GM19238 (cell line): ENCODE results near the gene SREK1.

Experiments used
- DNase-seq: peaks from one replicate; pipeline ENCODE4 v3.0.0; 2011; ENCODE audit warnings: low spot score; ENCODE audit not compliant: insufficient read length

SREK1 gene

DNA sequence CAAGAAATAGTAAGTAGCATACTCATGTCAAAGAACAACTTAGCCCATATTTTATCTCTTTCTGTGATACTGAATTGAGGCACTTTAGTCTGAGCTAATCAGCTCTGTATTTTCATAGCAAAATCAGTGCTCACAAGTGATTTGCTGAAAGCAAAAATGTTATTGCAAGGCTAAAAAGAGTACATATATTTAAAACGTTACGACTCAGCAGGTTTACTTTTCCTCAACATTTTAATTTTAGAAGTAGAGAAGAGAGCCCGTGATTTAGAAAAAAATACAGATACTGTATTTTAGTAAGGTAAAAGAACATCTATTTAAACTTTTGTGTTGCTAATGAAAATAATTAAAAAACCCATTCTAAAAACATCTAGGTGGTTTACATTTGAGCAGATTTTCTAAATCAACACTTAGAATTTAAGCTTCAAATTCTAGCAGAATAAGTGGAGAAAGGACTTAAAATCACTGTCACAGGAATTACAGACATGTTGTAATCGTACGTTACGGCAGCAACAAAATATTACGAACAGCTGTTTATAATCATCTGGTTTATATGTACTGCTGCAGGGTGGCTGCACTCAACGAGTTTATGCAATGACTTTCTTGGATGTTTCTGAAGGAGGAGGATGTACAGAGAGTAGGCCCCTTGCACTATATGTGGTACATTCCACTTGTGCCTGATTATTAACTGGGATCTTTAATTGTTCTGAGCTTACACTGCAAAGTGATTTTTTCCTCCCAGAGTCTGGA lies 20.1 kb downstream of the SREK1 start:
- DNase-seq: no peak

DNA sequence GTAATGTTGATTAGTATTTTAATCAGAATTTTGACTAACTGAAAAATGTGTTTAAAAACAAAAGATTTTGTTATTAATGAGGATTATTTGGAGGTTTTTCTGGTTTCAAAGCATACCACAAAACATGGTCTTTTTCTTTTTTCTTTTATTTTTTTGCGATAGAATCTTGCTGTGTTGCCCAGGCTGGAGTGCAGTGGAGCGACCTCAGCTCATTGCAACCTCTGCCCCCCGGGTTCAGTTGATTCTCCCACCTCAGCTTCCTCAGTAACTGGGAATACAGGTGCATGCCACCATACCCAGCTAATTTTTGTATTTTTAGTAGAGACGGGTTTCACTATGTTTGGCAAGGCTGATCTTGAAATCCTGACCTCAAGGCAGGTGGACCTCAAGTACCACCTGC lies 24.1 kb downstream of the SREK1 start:
- no peak for DNase-seq

DNA sequence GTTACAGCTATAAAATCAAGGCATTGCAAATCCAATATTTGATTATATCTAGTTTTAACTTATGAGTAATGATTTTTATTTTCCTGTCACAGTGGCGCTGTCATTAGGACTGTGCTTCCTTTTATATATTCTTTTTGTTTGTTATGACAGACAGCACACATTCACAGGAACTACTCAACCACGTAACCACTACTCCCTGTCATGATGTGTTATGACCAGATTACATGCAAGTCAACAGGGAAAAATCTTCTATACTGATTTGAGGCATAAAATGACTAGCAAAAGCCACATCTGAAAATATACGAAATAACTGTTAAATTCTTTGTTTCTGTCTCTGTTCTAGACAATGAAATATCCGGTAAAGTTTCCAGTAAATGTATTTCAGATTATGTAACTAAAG lies 25.4 kb downstream of the SREK1 start:
- DNase-seq: no peak

DNA sequence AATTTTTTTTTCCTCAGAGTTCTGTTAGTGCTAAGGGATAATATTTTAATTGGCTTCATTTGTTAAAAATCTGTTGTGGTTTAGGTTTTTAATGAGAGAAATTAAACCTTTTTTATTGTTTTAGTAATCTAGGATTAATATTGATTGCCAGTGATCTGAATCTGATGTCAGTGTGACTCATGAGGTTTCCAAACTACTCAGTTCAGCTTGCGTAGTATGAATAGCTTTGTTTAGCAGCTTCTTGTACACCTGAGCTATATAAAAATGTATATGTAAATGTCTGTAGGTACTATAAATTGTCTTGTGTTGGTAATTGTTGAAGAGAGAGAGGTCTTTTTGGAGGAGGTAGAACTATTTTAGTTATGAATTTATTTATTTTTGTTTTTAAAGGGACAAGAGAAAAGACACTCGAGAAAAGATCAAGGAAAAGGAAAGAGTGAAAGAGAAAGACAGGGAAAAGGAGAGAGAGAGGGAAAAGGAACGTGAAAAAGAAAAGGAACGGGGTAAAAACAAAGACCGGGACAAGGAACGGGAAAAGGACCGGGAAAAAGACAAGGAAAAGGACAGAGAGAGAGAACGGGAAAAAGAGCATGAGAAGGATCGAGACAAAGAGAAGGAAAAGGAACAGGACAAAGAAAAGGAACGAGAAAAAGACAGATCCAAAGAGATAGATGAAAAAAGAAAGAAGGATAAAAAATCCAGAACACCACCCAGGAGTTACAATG lies 26.3 kb downstream of the SREK1 start:
- no peak for DNase-seq

DNA sequence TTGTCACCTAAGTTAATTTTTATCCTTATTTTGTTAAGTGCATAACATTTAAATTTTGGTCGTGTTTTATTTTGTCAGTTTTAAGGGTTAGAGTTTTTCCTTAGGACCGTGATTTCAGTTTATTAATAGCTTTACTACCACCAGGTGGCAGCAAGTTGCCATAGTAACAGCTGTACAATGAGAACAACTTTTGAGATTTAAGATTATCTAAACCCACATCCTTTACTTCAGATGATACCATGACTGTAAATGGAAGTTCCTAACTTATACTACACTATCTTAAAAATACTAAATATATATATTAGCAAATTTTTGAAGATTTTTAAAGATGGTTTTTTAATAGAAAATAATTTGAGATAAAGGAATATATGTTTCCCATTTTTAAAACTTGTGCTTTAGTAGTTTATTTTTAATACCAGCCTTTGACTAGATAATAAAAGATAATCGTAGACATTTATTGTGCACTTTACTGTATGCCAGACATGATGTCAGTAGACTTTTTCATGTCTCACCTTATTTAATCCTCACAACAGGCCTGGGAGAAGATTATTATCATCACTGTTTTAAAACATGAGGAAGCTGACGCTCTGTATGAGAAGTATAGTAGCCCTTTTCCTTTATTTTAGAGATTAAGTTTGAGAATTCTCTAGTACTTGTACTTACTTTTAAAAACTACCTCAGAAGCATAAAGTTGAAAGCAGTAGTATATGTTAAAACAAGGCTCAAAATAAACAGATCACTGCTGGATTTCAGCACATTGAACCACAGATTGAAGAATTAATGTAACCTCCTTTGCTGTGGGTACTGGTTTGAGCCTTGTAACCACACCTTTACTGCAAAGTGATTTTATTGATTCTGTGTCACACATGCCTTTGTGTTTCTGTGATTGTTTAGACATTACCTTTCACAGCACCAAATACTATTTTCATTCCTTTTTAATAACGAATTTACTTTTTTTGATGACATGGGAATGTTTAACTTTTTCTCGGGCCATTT lies 27.5 kb downstream of the SREK1 start:
- DNase-seq: no peak

DNA sequence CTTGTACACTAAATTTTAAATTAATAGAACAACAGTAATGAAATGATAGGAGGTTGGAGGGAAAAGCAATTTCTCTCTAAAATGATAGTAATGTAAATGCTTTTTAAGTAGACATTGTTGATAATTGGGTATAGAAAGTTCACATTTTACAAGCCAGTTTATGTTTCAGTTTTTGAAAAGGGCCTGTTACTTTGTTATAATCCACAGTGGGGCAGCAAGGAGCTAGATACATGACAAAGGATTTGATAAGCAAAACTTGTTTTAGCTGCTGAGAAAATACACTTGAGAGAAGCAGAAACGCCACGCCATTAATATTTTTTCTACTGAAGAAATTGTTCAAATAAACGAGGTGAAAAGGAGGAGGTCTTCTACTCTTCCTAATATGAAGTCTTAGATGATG lies 30.2 kb downstream of the SREK1 start:
- DNase-seq: no peak

DNA sequence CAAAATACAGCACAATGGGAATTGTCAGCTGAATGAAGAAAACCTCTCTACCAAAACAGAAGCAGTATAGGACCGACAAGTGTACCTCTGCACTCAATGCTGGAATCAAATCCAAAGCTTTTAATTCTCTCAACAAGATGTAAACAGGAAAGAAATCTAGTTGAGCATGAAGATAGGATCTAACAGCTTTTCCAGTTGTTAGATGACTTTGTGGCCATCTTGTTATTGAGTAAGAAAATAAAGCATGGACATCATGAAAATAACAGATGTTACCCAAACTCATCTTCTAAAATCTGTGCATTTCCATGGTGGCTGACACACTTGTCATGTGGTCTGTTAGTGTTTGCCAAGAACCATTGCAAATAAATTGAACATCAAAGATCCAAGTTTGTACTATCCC lies 34.7 kb downstream of the SREK1 start:
- no peak for DNase-seq

DNA sequence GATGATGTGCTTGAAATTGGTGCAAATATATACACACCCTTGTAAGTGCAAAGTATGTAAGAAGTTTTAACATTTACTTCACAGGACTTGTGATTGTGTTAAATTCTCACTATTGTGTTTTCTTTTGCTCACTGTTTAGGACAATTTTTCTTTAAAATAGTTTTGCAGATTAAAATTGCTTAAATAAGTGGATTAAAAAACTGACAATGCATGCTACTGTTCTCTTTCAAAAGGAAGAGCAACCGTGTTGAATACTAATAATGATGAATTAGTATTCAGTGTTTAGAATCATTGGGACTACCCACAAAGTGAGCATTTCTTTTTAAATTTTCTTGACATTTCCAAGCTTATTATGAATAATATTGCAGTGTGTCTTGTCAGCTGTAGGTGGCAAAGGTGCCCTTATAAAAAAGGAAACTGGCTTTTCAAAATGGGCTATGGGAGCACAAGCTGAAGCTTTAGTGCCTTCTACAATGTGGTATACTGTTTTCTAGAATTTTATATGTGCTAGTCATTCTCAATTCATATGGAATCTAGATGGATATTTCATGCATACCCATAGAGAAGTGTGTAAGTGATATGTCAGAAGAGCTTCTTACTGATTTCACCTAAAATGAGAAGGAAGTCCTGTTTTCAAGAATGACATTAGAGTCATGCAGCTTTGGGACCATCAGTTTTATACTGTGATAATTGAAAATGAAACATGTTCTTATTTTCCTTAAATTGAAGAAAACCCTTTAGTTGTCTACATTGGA lies 35.4 kb downstream of the SREK1 start:
- no peak for DNase-seq

DNA sequence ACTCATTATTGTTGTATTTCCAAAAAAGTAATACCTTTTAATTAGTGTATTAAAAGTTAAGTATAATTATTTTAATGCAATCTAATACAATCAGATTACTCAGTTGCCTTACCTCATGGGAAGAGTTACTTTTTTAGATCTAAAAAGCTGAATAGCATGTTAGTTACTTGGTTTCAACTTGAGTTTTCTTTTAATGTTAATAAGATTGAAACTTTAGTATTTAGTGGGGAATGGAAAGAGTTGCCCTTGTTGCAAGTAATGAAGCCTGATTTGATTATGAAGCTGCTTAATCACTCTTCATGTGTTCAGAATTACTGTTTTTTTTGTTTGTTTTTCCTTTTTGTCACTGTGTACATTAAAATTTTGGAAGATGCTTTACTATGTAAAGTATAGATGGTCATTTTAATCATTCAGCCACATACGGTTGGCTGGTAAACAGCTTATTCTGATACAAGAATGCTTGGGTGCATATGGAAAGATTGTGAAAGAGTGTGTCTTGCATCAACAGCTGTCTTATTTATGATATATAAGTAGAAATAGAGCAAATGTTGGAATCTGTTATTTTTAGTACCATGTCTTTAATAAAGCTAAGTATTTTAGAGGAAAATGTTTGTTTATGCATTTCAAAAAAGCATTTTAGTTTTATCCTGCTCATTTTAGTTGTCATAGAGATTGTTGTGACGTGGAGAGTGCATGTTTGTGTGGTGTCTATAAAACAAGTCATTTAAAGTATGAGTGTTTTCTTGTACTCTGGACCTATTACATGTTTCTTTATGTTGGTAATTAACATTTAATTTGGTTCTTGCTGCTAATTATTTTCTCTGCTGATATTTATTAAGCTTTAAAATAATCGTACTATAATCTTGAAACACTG lies 36.4 kb downstream of the SREK1 start:
- no peak for DNase-seq

DNA sequence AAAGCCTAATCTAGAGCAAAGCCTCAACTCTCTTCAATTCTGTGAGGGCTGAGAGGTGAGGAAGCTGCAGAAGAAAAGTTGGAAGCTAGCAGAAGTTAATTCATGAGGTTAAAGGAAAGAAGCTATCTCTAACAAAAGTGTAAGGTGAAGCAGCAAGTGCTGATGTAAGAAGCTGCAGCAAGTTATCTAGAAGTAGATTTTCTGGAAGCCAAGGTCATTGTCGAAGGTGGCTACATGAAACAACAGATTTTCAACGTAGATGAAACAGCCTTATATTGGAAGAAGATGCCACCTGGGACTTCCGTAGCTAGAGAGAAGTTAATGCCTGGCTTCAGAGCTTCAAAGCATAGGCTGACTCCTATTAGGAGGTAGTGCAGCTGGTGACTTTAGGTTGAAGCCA lies 42.0 kb downstream of the SREK1 start:
- DNase-seq: no peak

DNA sequence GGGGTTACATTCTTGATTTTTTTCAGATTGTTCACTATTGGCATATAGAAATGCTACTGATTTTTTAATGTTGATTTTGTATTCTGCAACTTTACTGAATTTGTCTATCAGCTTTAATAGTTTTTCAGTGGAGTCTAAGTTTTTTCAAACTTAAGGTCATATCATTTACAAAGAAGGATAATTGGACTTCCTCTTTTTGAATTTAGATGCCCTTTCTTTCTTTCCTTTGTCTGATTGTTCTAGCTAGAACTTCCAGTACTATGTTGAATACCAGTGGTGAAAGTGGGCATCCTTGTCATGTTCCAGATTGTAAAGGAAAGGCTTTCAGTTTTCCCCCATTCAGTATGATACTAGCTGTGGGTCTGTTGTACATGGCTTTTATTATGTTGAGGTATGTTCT lies 49.3 kb downstream of the SREK1 start:
- DNase-seq: no peak

DNA sequence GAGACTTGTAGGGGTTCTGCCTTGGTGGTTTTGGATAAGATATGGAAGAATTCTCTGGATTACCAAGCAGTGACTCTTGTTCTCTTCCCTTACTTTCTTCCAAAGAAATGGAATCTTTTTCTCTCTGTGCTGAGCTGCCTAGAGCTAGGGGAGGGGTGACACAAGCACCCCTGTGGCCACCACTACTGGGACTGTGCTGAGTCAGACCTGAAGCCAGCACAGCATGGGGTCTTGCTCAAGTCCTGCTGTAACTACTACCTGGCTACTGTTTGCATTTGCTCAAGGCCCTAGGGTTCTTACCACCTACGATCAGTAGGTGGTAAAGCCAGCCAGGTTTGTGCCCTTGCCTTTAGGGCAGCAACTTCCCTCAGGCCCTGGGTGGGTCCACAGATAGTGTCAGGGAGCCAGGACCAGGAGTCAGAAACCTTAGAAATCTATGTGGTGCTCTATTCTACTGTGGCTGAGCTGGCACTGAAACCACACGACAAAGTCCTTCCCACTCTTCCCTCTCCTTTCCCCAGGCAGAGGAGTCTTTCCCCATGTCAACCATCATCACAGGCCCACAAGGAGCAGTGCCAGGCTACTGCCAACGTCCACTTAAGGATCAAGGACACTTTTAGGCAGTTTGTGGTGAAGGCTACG lies 53.8 kb downstream of the SREK1 start:
- DNase-seq: no peak

DNA sequence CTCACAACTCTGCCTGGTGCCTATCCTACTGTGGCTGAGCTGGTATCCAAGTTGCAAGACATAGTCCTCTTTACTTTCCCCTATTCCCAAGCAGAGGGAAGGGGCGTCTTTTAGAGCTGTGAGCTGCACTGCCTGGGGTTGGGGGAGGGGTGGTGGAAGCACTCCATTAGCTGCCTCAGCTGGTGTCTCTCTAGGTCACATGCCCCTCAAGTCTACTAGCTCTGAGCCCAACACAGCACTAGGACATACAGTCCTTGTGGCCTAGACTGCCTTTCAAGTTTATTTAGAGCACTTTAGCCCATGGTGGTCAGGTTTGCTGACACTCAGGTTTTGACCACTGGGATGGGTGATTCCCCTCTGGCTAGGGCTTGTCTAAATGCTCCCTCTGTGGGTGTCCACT lies 54.7 kb downstream of the SREK1 start:
- DNase-seq: no peak

DNA sequence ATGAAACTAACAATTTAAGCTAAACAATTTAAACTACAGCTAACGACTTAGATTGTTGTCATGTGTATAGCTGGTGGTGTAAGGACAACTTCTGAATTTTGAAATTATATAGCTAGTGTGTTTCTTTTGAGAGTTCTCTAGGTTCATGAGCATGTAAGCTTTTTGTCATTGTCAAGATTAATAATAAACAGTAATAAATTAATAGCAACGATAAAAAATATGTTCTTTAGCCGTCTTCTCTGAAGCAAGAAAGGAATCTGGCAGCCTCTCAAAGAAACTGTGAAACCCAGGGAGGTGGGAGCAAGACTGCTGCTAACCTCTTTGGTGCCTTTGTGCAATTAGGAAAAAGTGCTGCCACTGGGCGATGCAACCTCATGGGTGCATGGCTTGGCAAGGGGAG lies 59.4 kb downstream of the SREK1 start:
- DNase-seq: no peak

DNA sequence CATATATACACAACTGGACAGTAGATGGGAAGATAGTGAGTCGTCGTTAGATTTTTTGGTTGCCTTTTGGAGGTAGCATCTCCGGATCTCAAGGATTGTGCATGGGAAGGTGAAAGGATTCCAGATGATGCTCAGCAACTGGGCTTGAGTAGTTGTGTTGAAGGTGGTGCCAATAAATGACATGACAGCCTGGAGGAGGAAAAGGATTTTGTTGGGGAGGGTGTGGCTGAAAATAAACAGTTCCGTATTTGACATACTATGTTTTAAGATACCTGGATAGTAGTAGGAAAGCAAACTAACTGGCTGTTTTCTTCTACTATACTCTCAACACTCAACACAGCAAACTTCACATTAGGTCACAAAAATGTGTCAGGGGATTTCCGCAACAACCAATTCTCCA lies 62.4 kb downstream of the SREK1 start:
- DNase-seq: no peak

DNA sequence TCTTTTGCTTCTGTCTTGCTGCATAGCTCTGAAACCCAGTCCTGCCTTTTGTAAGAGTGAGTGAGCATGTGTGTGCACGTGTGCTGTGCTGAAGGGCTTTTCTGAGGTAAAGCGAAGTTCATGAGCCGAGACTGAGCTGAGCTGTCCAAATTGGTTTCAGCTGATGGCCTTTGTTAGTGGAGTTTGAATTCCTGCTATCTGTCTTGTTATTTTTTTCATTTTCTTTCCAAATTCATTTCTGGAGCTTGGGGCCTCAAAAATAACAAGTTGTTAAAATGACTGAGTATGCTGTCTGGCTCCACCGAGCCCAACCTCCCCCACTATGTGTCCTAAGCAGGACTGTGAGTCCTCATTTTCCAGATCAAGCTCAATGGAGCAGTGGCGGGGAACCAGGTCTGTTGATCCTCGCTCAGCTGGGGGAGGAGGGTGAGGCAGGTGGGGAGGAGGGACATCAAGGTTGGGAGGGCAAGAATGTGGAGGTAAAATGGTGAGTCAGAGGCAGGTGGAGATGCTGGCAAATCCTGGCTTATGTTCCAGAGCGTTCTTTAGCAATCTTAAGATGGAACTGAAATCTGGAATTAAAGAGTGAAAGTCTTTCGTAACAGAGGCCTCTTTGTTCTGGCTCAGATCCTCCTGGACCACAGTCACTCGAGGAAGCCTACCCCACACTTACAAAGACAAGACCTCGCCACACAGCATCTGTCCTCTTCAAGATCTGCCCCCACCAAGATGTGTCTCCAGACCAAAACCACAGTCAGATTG lies 63.9 kb downstream of the SREK1 start:
- no peak for DNase-seq

DNA sequence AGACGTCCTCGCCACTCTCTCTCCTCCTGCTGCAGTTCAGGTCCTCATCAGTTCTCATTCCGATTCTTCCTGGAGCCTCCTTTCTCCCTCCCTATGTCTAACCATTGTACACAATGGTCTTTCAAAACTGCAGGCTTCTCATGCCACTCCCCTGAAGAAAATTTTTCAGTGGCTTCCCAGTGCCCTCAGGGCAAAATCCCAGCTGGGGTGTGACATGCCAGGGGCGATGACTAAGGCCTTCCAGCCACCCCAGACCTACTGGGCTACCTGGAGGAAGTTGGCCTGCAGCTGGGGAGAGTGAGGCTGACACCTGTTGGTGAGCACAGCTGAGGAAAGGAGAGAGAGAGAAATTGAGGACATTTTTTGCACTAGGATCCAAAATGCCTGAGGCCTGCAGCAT lies 65.2 kb downstream of the SREK1 start:
- DNase-seq: no peak

DNA sequence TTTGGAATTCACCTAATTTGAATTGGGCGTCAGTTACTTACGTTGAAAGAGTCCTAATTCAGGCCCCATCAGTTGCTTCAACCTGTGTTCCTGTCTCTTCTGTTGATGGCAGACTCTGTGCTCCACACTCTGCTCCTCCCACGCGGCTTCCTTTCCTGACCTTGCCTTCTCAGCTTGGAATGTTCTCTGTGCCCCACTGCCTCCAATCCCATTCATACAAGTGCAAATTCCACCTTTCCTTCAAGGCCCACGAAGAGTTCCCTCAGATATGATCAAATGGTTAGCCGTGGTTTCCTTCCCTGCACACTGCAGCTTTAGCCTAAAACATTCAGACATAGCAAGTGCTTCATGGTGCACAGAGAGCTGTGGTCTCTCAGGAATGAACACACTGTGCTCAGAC lies 65.7 kb downstream of the SREK1 start:
- DNase-seq: no peak

DNA sequence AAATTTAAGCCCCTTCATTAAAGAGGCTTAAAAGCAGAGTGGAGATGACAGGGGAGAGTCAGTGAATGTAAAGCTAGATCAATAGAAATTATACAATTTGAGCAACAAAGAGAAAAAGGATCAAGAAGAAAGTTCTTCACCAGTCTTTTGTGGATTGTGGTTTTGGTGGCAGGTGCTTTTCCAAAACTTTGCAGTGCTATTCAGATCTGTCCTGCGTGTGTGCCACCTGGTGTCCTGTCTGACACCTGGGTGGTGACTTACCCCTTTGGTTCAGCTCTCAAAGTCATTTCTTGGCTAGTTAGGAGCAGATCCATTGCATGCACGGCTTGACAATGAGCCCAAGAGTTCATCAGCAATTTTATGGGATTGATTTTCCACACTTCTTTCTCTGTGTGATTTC lies 69.4 kb downstream of the SREK1 start:
- no peak for DNase-seq
